HUES6 (cell line): ENCODE results near the gene BDH1.

Experiments
- H3K27ac ChIP-seq: 2 replicates; pipeline ENCODE4 v1.7.0; 2013; ENCODE audit warnings: low read depth, mild to moderate bottlenecking, low read length, inconsistent platforms
- H3K27me3 ChIP-seq: 2 replicates; pipeline ENCODE4 v1.6.1; 2013; ENCODE audit warnings: low read length; ENCODE audit not compliant: control insufficient read depth, insufficient read depth
- H3K36me3 ChIP-seq: 2 replicates; pipeline ENCODE4 v1.6.1; 2013; ENCODE audit warnings: low read length; ENCODE audit not compliant: control insufficient read depth, insufficient read depth
- H3K4me1 ChIP-seq: 2 replicates; pipeline ENCODE4 v1.6.1; 2013; ENCODE audit warnings: low read length; ENCODE audit not compliant: control insufficient read depth, insufficient read depth
- H3K4me3 ChIP-seq: 2 replicates; pipeline ENCODE4 v1.5.1; 2013; ENCODE audit warnings: low read depth, low read length
- H3K9ac ChIP-seq: one replicate; pipeline ENCODE4 v1.6.1; 2013; ENCODE audit warnings: mild to moderate bottlenecking, low read length
- H3K9me3 ChIP-seq: 2 replicates; pipeline ENCODE4 v1.6.1; 2013; ENCODE audit warnings: low read depth, low read length; ENCODE audit not compliant: control insufficient read depth, insufficient read depth

Gene BDH1

DNA sequence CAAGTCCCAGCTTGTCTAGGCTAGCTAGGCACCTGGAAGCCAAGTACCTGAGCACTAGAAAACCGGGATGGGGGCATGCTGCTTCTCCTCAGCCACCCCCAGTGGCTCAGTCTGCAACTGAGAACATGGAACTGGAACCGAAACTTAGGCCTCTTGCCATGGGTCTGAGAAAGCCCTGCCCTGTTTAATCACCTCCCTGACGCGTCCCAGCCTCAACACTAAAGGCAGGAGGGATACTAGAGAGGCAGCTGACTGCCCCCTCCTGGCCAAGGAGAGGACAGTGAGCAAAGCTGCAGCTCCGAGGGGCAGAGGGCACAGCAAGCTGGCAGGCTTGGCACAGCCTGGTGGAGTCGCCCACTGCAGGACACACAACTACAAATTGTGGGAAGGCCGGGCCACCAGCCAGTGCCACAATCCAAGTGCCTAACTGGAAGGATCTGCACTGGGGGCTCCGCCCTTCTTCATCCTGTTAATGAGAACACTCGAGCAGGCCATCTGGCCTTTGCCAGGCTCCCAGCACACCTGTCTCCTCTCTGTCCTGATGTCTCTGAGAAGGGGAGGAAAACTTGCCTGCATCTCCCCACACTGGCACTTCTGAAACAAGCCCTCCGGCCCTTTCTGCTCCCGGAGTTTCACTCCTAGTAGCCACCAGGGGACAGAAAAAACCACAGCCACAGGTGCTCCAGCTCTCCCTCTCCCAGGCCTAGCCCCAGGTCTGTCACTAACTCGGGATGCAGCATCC is 53.7 kb downstream of the BDH1 start:
- Histone ChIP-seq H3K4me3 (no peak overlapping the region), H3K27me3 (no peaks in the 10 kb centered on the region), H3K9ac (no peak overlapping the region), H3K27ac (no peak overlapping the region), H3K36me3 (no peaks in the 10 kb centered on the region), H3K4me1 (no peaks in the 10 kb centered on the region), H3K9me3 (peaks cover 9% of the 10 kb centered on the region)

GRCh38 chr3:197501496-197501878 is 54.3 kb downstream of the BDH1 start:
- H3K4me3 ChIP-seq, result no peak overlapping the region
- H3K9ac ChIP-seq, result no peak overlapping the region
- no peak overlapping the region for H3K27ac ChIP-seq

DNA sequence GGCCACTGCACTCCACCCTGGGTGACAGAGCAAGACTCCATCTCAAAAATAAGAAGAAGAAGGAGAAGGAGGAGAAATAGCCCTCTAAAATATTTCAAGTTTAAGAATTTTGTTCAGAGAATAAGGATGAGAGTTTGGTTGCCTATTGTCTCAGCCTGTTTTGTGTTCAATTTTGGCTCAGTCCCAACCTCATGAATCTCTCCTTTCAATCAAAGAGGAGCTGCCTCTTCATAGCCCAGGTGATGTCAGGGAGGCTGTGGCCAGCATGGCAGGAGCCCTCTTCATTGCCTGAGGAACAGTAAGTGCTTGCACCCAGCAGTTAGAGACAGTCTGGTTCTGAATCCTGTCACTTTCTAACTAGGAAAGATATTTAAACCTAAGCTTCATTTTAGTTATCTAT is 55.0 kb downstream of the BDH1 start:
- H3K4me1 ChIP-seq, result no peaks in the 10 kb centered on the region
- no peak overlapping the region for H3K27ac ChIP-seq
- H3K9ac ChIP-seq, result no peak overlapping the region
- peaks cover 9% of the 10 kb centered on the region for H3K9me3 ChIP-seq
- no peaks in the 10 kb centered on the region for H3K27me3 ChIP-seq
- H3K4me3 ChIP-seq, result no peak overlapping the region
- no peaks in the 10 kb centered on the region for H3K36me3 ChIP-seq

More at GRCh38 chr3:197501496-197501878, 54.3 kb downstream of the BDH1 start:
- Histone ChIP-seq H3K4me1 (no peaks in the 10 kb centered on the region), H3K27me3 (no peaks in the 10 kb centered on the region), H3K9me3 (peaks cover 9% of the 10 kb centered on the region), H3K36me3 (no peaks in the 10 kb centered on the region)

- no peak overlapping the region for H3K27ac ChIP-seq
- H3K4me1 ChIP-seq, result no peaks in the 10 kb centered on the region
- H3K4me3 ChIP-seq, result no peak overlapping the region
- peaks cover 9% of the 10 kb centered on the region for H3K9me3 ChIP-seq
- H3K27me3 ChIP-seq, result no peaks in the 10 kb centered on the region
- no peaks in the 10 kb centered on the region for H3K36me3 ChIP-seq
- no peak overlapping the region for H3K9ac ChIP-seq
Observed at GRCh38 chr3:197499427-197499826, 56.3 kb downstream of the BDH1 start.

DNA sequence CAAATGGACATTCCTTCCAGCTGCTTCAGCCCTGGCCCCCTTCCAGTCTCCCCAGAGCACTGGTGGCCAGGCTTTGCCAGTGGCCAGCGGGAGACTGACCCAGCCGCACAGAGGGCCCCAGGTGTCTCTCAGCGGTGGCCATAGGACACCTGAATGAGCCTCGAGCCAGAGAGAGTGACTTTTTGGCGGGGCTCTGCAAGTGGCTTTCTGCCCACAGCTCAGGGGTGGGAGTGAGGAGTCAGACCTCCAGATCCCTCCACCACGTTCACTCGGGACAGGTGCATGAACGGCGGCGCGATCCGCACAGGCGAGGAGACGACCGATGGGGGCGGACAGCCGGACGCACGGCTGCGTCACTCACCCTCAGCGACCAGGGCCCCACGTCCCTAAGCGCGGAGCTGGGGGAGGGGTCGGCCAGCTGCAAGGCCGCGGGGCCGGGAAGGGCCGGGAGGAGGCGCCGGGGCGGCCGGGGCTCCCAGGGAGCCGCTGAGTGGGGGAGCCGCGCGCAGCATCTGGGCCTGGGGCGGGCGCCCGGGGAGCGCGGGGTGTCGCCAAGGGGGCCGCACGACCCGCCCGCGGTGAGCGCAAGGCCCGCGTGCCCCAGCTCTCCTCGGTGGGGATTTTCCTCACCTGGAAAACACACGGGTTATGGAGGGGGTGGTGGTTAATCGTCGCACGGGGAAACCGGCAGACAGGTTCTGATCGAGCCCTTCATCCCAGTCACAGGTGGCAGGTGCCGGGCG is 57.1 kb downstream of the BDH1 start:
- no peak overlapping the region for H3K27ac ChIP-seq
- H3K9ac ChIP-seq, result no peak overlapping the region
- H3K4me3 ChIP-seq, result no peak overlapping the region

DNA sequence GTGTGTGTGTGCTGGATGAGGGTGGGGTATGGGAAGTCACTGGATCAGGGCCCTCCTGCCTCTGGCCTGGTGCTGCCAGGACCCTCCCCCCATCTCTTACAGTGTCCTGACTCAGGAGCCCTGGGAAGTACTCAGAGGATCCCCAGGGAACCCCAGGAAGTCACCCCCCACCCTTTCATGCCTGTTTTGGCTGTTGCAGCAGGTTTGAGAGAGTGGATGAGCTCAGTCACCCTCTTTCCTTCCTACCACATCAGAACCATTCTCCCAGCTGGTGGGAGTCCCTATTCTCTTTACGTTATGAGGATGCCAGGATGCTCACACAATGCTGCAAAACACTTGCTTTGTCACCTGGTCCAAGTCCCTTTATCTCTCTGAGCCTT is 59.0 kb downstream of the BDH1 start:
- Histone ChIP-seq H3K4me1 (no peaks in the 10 kb centered on the region), H3K27ac (no peak overlapping the region), H3K27me3 (no peaks in the 10 kb centered on the region), H3K9me3 (peaks cover 9% of the 10 kb centered on the region), H3K4me3 (no peak overlapping the region), H3K9ac (no peak overlapping the region), H3K36me3 (no peaks in the 10 kb centered on the region)

More for the DNA sequence above, 57.1 kb downstream of the BDH1 start:
- Histone ChIP-seq H3K4me1 (no peaks in the 10 kb centered on the region), H3K9me3 (peaks cover 9% of the 10 kb centered on the region), H3K36me3 (no peaks in the 10 kb centered on the region), H3K27me3 (no peaks in the 10 kb centered on the region)

- no peaks in the 10 kb centered on the region for H3K4me1 ChIP-seq
- peaks cover 9% of the 10 kb centered on the region for H3K9me3 ChIP-seq
- no peaks in the 10 kb centered on the region for H3K36me3 ChIP-seq
- no peak overlapping the region for H3K9ac ChIP-seq
- H3K27me3 ChIP-seq, result no peaks in the 10 kb centered on the region
- no peak overlapping the region for H3K27ac ChIP-seq
- H3K4me3 ChIP-seq, result no peak overlapping the region
Observed at GRCh38 chr3:197495999-197496745, 59.6 kb downstream of the BDH1 start.

- Histone ChIP-seq H3K4me1 (peaks cover 2% of the 10 kb centered on the region; the same call in 1 of the 2 replicates), H3K9me3 (peaks cover 9% of the 10 kb centered on the region), H3K36me3 (no peaks in the 10 kb centered on the region), H3K4me3 (no peak overlapping the region), H3K27me3 (no peaks in the 10 kb centered on the region), H3K9ac (no peak overlapping the region), H3K27ac (no peak overlapping the region)
Observed at GRCh38 chr3:197495499-197495898, 60.3 kb downstream of the BDH1 start.

DNA sequence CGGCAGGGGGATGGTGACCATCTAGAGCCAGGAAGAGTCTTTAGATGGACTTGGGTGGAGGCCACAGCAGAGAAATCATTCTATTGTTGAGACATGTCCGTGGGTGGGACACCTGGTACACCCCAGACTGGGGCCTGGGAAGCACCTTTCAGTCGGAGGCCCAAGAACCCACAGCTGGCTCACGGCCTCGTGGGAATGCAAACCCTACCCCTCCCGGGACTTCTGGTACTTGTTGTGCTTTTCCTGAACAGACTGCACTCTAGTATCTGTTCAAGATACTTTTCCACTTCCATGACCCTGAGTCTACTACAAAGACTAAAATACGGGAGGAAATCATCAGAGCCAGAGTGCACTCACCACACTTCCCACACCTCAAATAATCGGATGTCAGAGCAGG is 60.7 kb downstream of the BDH1 start:
- no peaks in the 10 kb centered on the region for H3K27me3 ChIP-seq
- H3K4me3 ChIP-seq, result no peak overlapping the region
- H3K27ac ChIP-seq, result no peak overlapping the region
- peaks cover 9% of the 10 kb centered on the region for H3K9me3 ChIP-seq
- H3K9ac ChIP-seq, result no peak overlapping the region
- no peaks in the 10 kb centered on the region for H3K36me3 ChIP-seq
- H3K4me1 ChIP-seq, result peaks cover 6% of the 10 kb centered on the region; the same call in 1 of the 2 replicates

- Histone ChIP-seq H3K27me3 (no peaks in the 10 kb centered on the region), H3K27ac (no peak overlapping the region), H3K9me3 (peaks cover 9% of the 10 kb centered on the region), H3K4me3 (no peak overlapping the region), H3K36me3 (no peaks in the 10 kb centered on the region), H3K4me1 (peaks cover 9% of the 10 kb centered on the region; the same call in 1 of the 2 replicates), H3K9ac (no peak overlapping the region)
Observed at GRCh38 chr3:197494366-197495058, 61.3 kb downstream of the BDH1 start.
